ENCODE data around the gene LASP1.

The LASP1 gene

GRCh38 chr17:38867968-38868816 lies 1.7 kb upstream of the LASP1 start:
- peak overlapping the region; percentile 100 for H3K4me3 ChIP-seq (ENCODE audit: low read depth, low read length)
- no peak for DNase-seq (ENCODE audit: low read depth)

DNA sequence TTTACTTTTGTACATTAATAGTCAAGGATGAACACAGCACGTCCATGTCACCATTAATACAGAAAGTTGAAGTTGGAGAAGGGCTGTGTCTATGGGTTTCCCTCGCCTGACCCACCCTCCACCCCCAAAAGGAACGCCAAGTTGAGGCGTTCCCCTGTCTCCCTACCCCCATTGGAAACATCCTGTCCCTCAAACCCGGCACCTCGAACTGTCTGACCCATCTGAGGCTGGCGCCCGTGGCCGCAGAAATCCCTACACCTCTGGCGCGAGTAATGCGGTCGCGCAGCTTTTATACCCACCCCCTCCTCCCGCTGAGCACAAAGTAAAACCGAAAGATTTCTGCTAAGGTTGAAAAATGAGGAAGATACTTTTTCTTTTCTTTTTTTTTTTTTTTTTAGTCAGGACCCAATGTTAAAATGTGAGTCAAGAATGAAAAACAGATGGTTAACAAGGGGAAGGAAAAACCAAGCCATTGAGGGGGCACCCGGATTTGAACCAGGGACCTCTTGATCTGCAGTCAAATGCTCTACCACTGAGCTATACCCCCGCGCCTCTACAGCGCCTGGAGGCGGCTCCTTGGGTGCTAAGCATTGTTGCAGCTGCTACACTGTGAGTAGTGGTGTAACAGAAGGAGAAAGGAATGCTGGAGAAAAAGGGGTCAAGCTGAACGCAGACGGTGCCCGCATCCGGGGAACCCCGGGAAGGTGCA lies 887 bp upstream of the LASP1 start:
- DNase-seq (ENCODE audit: low read depth): no peak
- H3K4me3 ChIP-seq (ENCODE audit: low read depth, low read length): peak overlapping the region; percentile 100

DNA sequence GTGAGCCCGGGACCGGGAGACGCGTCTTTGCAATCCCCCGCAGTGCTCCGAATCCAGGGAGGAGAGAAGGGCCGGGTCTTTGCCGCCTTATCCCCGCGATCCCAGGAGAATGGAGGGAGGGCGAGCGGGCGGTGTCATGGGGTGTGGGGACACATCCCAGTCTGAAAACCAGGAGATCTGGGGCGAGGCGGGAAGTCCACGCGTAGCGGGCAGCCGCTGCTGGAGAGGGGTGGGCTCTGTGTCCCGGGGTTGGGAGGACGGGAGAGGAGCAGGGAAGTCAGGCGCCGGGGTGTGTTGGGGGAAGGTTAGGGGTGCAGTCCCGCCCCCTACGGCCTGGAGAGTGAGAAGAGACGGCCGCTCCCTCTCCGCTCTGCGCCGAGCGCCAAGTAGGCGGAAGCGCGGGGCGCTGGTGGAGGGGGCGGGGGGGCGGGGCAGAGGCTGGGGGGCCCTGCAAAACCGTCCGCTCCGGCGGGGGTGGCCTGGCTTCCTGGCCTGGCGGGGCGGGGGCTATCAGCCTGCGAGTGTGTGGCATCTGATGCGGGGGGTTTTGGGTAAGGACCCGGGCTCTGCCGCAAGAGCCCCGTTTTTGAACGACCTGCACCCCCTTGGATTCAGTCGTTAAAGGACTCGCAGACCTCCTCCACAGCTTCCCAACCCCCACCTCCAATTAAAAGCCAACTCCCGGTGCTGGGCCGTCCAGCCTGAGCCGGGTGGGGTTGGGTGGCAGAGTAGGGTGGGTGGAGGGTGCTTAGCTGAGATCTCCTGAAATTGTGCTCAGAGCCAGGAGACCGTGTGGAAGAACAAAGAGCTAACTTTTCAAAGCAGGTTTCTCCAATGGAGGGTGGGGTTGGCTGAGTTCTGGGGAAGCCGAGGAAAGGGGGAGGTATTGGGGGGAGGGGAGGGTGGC lies 654 bp downstream of the LASP1 start:
- no peak for DNase-seq (ENCODE audit: low read depth)
- peak overlapping the region; percentile 100 for H3K4me3 ChIP-seq (ENCODE audit: low read depth, low read length)

- peak overlapping the region; percentile 100 for H3K4me3 ChIP-seq (ENCODE audit: low read depth, low read length)
- no peak for DNase-seq (ENCODE audit: low read depth)
Observed at GRCh38 chr17:38871247-38872015, 1.6 kb downstream of the LASP1 start.

DNA sequence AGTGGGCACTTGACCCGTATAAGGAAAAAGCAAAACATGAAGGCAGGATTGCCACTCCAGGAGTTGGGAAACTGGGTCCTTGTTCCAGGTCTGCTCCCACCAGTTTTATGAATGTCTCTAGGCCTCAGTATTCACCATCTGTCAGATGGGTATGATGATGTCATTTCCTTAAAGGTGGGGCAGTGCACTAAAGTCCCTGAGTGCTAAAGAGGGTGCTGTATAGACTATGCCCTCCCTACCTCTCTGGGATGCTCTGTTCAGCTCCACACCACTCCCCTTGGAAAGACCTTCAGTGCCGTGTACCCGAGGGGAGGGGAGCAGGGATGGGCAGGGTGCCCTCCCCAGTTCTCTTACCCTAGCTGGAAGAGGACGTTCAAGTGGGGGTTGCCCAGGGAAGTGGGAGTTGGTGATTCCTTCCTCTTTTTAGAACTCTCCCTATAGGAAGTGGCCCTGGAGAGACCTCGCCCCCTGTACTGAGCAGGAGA lies 2.2 kb downstream of the LASP1 start:
- peak overlapping the region; percentile 100 for H3K4me3 ChIP-seq (ENCODE audit: low read depth, low read length)
- DNase-seq (ENCODE audit: low read depth): no peak

DNA sequence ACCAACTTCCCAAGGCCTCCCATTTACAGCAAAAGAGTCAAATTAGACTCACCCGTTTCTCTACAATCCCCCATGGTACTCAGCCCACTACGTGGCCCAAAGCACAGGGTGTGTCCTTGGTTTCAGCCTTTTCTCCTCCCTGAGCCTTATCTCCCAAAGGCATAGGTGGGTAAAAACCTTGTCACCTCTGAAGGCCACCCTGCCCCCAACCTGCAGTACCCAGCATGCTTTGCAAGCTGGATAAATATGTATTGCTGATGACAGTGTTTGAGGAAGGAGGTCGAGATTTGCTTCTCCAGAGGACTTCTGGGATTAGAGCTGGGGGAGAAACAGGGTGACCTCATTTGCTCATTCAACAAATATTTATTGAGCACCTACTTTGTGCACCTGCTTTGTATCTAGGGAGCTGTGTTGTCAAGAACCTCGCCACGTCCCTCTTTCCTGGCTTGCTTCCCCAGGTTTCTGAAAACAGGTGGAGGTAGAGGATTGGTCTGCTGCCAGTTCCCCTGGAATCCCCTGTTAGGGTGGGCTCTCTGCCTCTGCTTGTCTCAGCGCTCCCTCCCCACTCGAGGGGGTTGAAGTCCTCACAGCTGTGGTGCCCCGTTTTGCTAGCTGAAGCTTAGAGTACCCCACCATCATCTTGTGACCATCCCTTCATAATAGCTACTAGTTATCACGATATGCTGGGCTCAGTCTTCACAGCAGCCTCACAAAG lies 3.0 kb downstream of the LASP1 start:
- H3K4me3 ChIP-seq (ENCODE audit: low read depth, low read length): peak overlapping the region; percentile 100

DNA sequence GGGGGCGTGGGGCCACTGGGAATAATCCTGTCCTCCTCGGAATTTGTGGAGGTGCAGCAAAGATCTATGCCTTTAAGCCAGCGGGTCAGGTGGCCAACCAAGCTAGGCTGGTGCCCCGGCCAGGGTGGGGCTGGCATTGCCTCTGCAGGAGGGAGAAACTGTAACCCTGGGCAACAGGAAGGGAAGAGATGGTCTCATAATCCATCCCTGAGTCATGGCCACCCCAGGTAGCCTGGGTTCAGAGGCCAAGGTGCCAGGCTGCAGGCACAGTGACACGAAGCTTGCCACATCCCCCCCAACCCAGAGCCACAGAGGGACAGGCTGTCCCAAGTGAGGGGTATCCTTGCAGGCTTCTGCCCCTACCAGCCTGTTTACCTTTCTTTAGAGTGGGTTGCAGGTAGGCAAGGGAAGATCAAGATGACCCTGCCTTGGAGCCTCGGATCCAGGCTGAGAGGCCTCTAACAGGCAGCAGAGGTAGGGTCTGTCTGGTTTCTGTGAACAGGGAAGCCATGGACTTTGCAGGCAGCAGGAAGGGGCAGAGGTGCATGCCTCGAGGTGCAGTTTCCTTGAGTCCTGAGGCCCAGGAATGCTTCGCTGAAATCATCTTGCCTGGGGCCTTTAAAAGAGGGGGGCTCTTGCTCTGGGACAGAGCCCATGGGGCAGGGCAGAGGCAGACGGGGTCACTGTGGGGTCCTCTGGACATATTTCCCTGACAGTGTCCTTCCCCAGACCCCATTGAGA lies 4.0 kb downstream of the LASP1 start:
- no peak for DNase-seq (ENCODE audit: low read depth)
- H3K4me3 ChIP-seq (ENCODE audit: low read depth, low read length): peak overlapping the region; percentile 8

More for the DNA sequence above, 3.0 kb downstream of the LASP1 start:
- DNase-seq (ENCODE audit: low read depth): no peak

GRCh38 chr17:38874505-38875400 lies 4.9 kb downstream of the LASP1 start:
- DNase-seq (ENCODE audit: low read depth): no peak
- H3K4me3 ChIP-seq (ENCODE audit: low read depth, low read length): peak overlapping the region; percentile 8

GRCh38 chr17:38875477-38876075 lies 5.7 kb downstream of the LASP1 start:
- DNase-seq (ENCODE audit: low read depth): no peak
- no peak overlapping the region for H3K4me3 ChIP-seq (ENCODE audit: low read depth, low read length)

DNA sequence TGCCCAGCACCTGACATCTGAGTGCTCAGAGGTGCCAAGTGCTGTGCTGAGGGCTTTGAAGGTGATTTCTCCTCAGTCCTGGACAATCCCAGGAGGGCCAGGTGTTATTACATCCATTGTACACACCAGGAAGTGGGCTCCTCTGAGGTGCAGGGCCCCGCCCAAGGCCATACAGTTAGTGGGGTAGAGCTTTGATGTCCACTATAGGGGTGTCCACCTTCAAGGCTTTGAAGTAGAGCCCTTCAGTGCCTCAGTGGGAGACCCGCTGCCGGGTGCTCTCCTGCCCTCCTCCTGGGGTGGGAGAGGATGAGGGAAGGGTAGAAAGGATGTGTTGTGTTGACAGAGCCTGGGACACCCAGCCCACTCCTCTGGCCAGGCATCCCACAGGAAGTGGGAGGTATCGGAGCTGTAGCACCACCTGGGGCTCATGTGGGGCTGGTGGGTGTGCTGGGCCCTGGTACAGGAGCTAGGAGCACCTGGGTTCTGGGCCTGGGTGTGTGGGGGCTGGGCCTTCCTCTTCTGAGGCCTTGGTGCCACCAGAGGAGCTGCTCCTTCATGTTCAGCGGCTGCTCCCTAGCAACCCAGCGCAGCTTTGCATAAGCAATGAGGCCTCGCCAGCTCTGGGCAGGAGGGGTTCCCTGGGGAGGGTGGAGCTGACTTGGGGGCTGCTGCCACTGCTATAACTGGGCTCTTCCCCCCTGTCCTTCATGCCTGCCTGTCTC lies 7.4 kb downstream of the LASP1 start:
- H3K4me3 ChIP-seq (ENCODE audit: low read depth, low read length): no peak overlapping the region
- no peak for DNase-seq (ENCODE audit: low read depth)

- DNase-seq (ENCODE audit: low read depth): no peak
- H3K4me3 ChIP-seq (ENCODE audit: low read depth, low read length): peak overlapping the region; percentile 14
Observed at GRCh38 chr17:38879878-38880665, 10.2 kb downstream of the LASP1 start.

- DNase-seq (ENCODE audit: low read depth): no peak
- H3K4me3 ChIP-seq (ENCODE audit: low read depth, low read length): no peak overlapping the region
Observed at GRCh38 chr17:38881600-38882191, 11.8 kb downstream of the LASP1 start.

GRCh38 chr17:38882870-38883269 lies 13.0 kb downstream of the LASP1 start:
- H3K4me3 ChIP-seq (ENCODE audit: low read depth, low read length): no peak overlapping the region

DNA sequence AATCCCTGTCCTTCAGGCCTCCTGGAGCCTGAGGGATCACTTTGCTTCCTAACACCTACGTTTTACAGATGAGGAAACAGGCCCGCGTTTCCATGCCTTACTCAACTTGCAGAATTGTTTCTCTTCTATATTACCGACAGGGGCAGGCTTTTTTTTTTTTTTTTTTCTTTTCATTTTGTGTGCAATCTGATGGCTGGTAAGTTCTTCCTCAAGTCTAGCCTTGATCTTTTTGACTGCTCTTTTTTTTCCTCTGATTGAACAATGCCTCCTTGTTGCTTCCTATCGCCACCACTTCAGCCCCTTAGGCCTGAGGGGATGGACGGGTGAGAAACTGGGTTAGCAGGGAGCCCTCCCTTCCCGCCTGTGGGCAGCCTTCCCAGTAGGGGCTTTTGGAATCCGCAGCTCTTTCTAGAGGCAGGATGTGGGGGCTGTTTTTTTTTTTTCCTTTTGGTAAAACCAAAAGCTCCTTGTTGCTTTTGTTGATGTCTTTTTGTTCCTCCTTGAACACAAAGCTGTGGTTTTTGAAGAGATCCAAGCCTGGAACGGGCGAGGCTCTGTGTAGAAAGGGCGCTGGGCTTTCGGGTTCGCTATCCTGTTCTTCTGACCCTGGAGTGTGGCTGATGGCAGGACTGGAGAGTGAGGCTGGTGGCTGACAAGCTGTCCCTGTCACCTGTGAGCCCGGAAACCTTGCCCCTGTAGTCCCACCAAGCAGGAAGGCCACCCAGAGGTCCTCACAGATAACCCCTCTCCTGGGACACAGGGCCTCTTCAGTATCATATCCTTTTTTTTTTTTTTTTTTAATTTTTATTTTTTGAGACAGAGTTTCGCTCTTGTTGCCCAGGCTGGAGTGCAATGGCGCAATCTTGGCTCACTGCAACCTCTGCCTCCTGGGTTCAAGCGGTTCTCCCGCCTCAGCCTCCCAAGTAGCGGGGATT lies 14.0 kb downstream of the LASP1 start:
- DNase-seq (ENCODE audit: low read depth): no peak
- H3K4me3 ChIP-seq (ENCODE audit: low read depth, low read length): no peak overlapping the region

More at GRCh38 chr17:38882870-38883269, 13.0 kb downstream of the LASP1 start:
- DNase-seq (ENCODE audit: low read depth): no peak

Measured in skeletal muscle cell (primary cell).